IPS-18c (cell line): Measurements from ENCODE around the gene DGKH.
"Not testable (repeated sequence)": the region's sequence is repeated elsewhere in the genome, so short reads cannot be mapped to it uniquely, and the experiment has no call there.

ENCODE experiments used
- H3K4me3 ChIP-seq: 2 replicates; pipeline ENCODE4 v1.7.0; 2013; ENCODE audit warnings: low read depth, mild to moderate bottlenecking, low read length, moderate library complexity; ENCODE audit not compliant: insufficient read depth
- H3K9me3 ChIP-seq: one replicate; pipeline ENCODE4 v1.6.1; 2013; ENCODE audit warnings: mild to moderate bottlenecking, low read length, moderate library complexity; ENCODE audit not compliant: control insufficient read depth, insufficient read depth

Gene DGKH

DNA sequence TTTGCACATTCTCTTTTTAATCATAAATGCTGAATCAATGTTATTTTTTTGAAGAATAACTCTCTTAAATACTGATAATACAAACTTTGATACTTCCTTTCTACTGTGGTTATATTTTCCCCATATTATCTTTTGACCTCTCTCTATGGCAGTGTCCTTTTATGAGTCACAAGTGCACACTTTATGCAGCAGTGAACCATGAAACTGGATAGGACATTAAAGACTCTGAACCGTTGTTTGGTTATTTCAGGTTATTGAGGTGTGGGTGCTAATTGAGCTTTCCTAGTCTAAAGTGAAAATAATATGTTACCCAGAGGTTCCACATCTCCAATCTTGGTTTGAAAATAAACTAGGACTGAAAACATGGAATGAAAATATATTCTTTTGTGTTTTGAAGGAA is 71.4 kb downstream of the DGKH start:
- no peaks in the 10 kb centered on the region for H3K9me3 ChIP-seq
- H3K4me3 ChIP-seq: no peak overlapping the region

- H3K9me3 ChIP-seq: no peaks in the 10 kb centered on the region
- H3K4me3 ChIP-seq: no peak overlapping the region
Observed at GRCh38 chr13:42123600-42123999, 75.2 kb downstream of the DGKH start.

GRCh38 chr13:42125046-42125445 is 76.6 kb downstream of the DGKH start:
- Histone ChIP-seq H3K4me3 (no peak overlapping the region), H3K9me3 (no peaks in the 10 kb centered on the region)

GRCh38 chr13:42127047-42127446 is 78.6 kb downstream of the DGKH start:
- H3K4me3 ChIP-seq: no peak overlapping the region
- H3K9me3 ChIP-seq: no peaks in the 10 kb centered on the region

DNA sequence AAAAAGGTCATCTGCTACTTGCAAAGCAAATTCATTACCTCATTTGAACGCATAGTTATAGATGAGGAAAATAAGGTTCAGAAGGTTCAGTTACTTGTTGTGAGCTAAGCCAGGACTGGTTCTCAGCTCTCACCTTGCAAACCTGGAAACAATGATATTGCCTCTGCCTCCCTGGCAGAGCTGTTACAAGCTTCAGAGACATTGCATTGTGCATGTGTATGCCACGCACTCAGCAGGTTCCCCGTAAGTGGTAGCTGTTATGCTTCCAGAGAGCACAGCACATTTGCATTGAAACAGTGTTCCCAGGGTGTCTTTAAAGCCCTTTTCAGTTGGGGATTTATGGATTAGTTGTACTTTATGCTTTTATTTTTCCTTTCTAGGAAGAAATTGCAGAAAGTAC is 80.6 kb downstream of the DGKH start:
- Histone ChIP-seq H3K4me3 (no peak overlapping the region), H3K9me3 (no peaks in the 10 kb centered on the region)

DNA sequence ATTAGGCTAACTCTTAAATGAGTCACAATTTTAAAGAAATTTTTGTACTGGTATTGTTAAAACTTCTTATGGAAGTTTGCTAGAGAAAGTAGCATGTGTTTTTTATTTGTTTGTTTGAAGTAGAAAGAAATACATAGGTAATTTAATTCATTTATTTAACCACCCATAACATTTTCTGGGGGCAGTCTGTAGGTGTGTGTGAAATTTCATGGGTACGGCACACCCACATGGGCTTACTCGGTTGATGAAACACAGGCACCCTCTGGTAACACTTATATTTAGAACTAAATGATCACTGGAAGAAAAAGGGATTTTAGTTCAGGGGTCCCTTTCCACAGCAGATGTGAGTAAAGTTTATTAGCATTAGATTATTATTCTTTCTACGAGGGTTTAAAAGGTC is 88.1 kb downstream of the DGKH start:
- H3K9me3 ChIP-seq: no peaks in the 10 kb centered on the region
- H3K4me3 ChIP-seq: no peak overlapping the region

- no peaks in the 10 kb centered on the region for H3K9me3 ChIP-seq
Observed at GRCh38 chr13:42137856-42138537, 89.5 kb downstream of the DGKH start.

DNA sequence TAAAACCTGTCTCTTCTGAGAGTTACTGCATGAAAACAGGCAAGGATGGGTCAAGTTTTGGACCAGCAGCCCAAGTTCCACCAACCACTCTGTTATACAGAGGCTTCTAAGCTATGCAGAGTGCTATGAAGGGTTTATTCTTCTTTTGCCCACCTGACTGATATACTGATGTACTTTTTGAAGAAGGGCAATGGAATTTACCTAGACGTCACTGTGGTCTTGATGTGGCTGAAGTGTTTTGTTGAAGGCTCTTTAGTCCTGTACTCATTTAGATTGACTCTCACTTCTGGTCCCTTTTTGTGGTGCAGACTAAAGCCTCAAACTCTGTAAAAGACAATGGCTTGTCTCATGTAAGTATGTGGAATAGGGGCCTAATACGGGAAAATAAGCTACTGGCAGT is 92.0 kb downstream of the DGKH start:
- Histone ChIP-seq H3K9me3 (no peaks in the 10 kb centered on the region), H3K4me3 (no peak overlapping the region)

More at GRCh38 chr13:42137856-42138537, 89.5 kb downstream of the DGKH start:
- no peak overlapping the region for H3K4me3 ChIP-seq

DNA sequence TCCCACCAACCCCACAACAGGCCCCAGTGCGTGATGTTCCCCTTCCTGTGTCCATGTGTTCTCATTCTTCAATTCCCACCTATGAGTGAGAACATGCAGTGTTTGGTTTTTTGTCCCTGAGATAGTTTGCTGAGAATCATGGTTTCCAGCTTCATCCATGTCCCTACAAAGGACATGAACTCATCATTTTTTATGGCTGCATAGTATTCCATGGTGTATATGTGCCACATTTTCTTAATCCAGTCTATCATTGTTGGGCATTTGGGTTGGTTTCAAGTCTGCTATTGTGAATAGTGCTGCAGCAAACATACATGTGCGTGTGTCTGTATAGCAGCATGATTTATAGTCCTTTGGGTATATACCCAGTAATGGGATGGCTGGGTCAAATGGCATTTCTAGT is 92.6 kb downstream of the DGKH start:
- H3K4me3 ChIP-seq: not testable (repeated sequence)

GRCh38 chr13:42146359-42146758 is 97.9 kb downstream of the DGKH start:
- Histone ChIP-seq H3K4me3 (no peak overlapping the region), H3K9me3 (no peaks in the 10 kb centered on the region)

More for the DNA sequence above, 92.6 kb downstream of the DGKH start:
- H3K9me3 ChIP-seq: not testable (repeated sequence)

DNA sequence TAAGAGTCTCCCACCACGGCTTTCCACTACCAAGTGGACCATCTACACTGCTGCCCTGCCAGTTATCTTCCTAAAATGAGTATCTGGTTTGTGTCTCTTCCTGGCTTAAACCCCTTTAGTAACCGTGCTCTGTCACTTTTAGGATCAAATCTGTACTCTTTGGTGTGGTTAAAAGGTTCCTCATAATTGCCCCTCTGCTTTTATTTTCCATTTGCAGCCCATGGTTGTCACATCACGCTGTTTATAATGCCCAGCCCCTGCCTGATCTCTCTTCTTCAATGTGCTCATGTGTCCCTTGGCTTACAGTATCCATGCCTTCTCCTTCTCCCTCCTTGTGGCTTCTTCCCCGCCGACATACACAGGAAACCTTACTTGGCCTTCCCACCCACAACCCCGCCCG is 100.1 kb downstream of the DGKH start:
- Histone ChIP-seq H3K9me3 (no peaks in the 10 kb centered on the region), H3K4me3 (no peak overlapping the region)

GRCh38 chr13:42149136-42149535 is 100.7 kb downstream of the DGKH start:
- no peaks in the 10 kb centered on the region for H3K9me3 ChIP-seq
- no peak overlapping the region for H3K4me3 ChIP-seq

DNA sequence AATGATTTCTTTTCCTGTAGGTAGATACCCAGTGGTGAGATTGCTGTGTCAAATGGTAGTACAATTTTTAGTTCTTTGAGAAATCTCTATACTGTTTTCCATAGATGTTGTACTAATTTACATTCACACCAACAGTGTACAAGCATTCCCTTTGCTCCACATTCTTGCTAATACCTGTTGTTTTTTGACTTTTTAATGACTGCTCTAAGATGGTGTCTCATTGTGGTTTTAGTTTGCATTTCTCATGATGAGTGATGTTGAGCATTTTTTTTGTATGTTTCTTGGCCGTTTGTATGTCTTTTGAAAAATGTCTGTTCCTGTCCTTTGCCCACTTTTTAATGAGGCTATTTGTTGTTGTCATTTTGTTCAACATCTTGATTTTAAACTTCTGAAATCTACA is 103.3 kb downstream of the DGKH start:
- H3K4me3 ChIP-seq: no peak overlapping the region
- H3K9me3 ChIP-seq: no peaks in the 10 kb centered on the region

DNA sequence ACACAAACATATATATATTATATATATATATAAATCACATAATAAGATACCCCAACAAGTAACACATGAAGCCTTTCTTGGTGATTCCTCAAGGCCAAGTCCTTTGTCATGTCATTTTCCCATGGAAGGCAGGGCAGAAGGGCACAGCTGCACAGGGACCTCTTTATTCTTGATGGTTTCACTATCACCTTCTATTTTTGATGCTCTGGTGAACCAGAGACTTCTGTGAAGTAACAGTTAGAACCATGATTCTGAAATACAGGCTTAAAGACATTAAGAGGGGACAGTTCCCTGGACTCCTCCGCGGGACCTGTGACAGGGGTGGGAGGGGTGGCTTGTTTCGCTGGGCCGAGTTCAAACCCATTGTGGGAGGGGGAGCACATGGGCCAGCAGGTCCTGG is 104.0 kb downstream of the DGKH start:
- Histone ChIP-seq H3K4me3 (no peak overlapping the region), H3K9me3 (no peaks in the 10 kb centered on the region)

DNA sequence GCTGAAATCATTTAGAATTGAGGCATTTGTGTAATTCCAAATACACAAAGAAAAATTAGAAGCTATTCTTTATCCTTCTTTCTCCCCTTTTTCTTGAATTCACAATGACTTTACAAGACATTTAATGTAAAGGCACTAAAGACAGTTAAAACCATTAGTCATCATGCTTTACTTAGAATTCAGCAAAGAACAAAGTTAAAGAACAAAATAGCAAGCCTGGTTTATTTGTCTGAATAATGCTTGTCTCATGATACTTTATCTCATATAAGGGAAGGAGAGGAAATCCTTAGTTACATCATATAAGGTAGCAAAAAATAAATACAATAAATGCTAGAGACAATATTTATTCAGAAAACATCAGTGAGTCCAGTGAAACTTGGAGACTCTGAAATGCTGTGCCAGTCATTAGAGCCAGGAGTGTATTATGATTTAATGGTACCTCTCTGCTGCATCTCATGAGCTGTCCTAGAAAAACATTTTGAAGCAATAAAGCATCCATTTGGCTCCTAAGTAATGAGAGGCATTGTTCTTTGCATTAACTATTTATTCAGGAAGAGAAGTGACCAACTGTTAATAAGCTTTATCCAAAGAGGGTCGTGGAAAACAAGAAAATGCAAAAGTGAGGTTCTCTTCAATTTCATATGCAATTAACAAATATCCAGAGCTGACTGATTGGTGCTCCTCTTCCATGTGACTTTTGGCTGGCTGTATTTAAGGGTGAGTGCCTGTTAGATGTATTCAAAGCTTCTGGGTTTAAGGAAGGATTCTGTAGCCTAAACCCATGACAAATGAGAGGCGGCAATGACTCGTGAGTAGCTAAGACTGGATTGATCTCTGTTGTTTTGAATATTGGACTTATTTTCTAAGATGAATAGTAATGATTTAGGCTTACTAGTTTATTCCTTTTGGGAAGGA is 105.0 kb downstream of the DGKH start:
- Histone ChIP-seq H3K4me3 (no peak overlapping the region), H3K9me3 (no peaks in the 10 kb centered on the region)

- H3K4me3 ChIP-seq: no peak overlapping the region
- no peaks in the 10 kb centered on the region for H3K9me3 ChIP-seq
Observed at GRCh38 chr13:42155251-42155650, 106.8 kb downstream of the DGKH start.

DNA sequence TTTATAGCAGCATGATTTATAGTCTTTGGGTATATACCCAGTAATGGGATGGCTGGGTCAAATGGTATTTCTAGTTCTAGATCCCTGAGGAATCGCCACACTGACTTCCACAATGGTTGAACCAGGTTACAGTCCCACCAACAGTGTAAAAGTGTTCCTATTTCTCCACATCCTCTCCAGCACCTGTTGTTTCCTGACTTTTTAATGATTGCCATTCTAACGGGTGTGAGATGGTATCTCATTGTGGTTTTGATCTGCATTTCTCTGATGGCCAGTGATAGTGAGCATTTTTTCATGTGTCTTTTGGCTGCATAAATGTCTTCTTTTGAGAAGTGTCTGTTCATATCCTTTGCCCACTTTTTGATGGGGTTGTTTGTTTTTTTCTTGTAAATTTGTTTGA is 114.9 kb downstream of the DGKH start:
- not testable (repeated sequence) for H3K4me3 ChIP-seq, H3K9me3 ChIP-seq

DNA sequence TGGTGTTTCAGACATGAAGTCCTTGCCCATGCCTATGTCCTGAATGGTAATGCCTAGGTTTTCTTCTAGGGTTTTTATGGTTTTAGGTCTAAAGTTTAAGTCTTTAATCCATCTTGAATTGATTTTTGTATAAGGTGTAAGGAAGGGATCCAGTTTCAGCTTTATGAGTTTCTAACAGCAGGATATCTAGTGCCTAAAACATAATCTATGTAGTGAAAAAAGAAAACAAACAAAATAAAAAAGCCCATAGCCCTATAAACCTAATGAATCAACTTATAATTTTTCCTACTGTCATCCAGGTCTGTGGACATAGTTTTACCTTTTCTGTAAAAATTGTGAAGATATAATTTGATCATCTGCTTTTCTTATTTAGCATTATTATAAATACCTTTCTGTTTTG is 115.5 kb downstream of the DGKH start:
- not testable (repeated sequence) for H3K9me3 ChIP-seq, H3K4me3 ChIP-seq
